Activated naive CD4-positive, alpha-beta T cell treated with anti-CD3 and anti-CD28 coated beads, Interleukin-2, amount 50 U/mL, for 72 hours (primary cell): ENCODE measurements around the gene EIF4EBP3. TPM values are rescaled to one million over a fixed set of nuclear protein-coding genes. Genes with fewer than 3 reads are reported as not detected.

Source experiments
- ATAC-seq, 2 donors: fragments of 150-1000 bp; cut with Tn5 transposase; 2 replicates each; pipeline ENCODE4 v1.10.0; 2021; ENCODE audit warnings: mild to moderate bottlenecking in 2 of 2, moderate library complexity in 2 of 2
- DNase-seq, 2 donors: peaks; one replicate each; pipeline ENCODE4 v3.0.0; 2021 to 2022; ENCODE audit warnings: low spot score in 2 of 2
- H3K27ac Mint-ChIP-seq, 2 donors: one replicate each; pipeline ENCODE4 v1.8.0; 2022; ENCODE audit warnings: mild to moderate bottlenecking in 2 of 2, mixed read lengths in 2 of 2
- H3K36me3 Mint-ChIP-seq, 2 donors: one replicate each; pipeline ENCODE4 v1.8.0; 2022; ENCODE audit warnings: mixed read lengths in 2 of 2
- H3K9me3 Mint-ChIP-seq, 2 donors: one replicate each; pipeline ENCODE4 v1.8.0; 2022; ENCODE audit warnings: mixed read lengths in 2 of 2
- total RNA-seq, 2 donors: library from RNA; stranded (reverse); gene quantifications; one replicate each; pipeline ENCODE4 v1.2.3, GENCODE V29; 2022

The EIF4EBP3 gene
- total RNA-seq: 10 to 100 TPM; 13.0 to 14.8 TPM

- peak; percentile 81 to 89 for DNase-seq
- Mint-ChIP-seq H3K36me3 (peaks cover 4 to 13% of the 10 kb centered on the region in 2 donors), H3K27ac (peak within 1 kb of the TSS; percentile 92 to 93), H3K9me3 (no peaks in the 10 kb centered on the region)
- peak; percentile 96 to 99 for ATAC-seq
Observed at GRCh38 chr5:140547508-140548299, at the start of gene EIF4EBP3. Gene EIF4EBP3 (plus strand): TSS chr5:140547662. CDS start chr5:140547738, 76 bp downstream.

- peak overlapping the region in 1 of 2 donors; percentile 53 for H3K27ac Mint-ChIP-seq
- H3K9me3 Mint-ChIP-seq: no peaks in the 10 kb centered on the region
- ATAC-seq: no peak
- H3K36me3 Mint-ChIP-seq: peaks cover 0 to 4% of the 10 kb centered on the region in 2 donors
- no peak for DNase-seq
Observed at GRCh38 chr5:140497897-140498296, 49.6 kb upstream of the EIF4EBP3 start.

GRCh38 chr5:140498591-140498990, 48.9 kb upstream of the EIF4EBP3 start:
- no peak overlapping the region for H3K27ac Mint-ChIP-seq
- DNase-seq (no peak), ATAC-seq (no peak)
- no peaks in the 10 kb centered on the region for H3K9me3 Mint-ChIP-seq
- H3K36me3 Mint-ChIP-seq: peaks cover 0 to 4% of the 10 kb centered on the region in 2 donors

- Mint-ChIP-seq H3K27ac (no peak overlapping the region), H3K9me3 (no peaks in the 10 kb centered on the region), H3K36me3 (no peaks in the 10 kb centered on the region)
- ATAC-seq: peak in 1 of 2 donors; percentile 64
- DNase-seq: no peak
Observed at GRCh38 chr5:140502834-140503233, 44.6 kb upstream of the EIF4EBP3 start.

- Mint-ChIP-seq H3K9me3 (no peaks in the 10 kb centered on the region), H3K27ac (no peak overlapping the region), H3K36me3 (peaks cover under 1 to 18% of the 10 kb centered on the region in 2 donors)
- DNase-seq: no peak
- no peak for ATAC-seq
Observed at GRCh38 chr5:140509898-140510297, 37.6 kb upstream of the EIF4EBP3 start.

- no peaks in the 10 kb centered on the region for H3K9me3 Mint-ChIP-seq
- ATAC-seq (no peak), DNase-seq (no peak)
- peaks cover 14 to 33% of the 10 kb centered on the region in 2 donors for H3K36me3 Mint-ChIP-seq
- H3K27ac Mint-ChIP-seq: no peak overlapping the region
Observed at GRCh38 chr5:140513124-140513523, 34.3 kb upstream of the EIF4EBP3 start.

GRCh38 chr5:140524003-140524402, 23.5 kb upstream of the EIF4EBP3 start:
- Mint-ChIP-seq H3K36me3 (peaks cover 6 to 8% of the 10 kb centered on the region in 2 donors), H3K9me3 (no peaks in the 10 kb centered on the region), H3K27ac (no peak overlapping the region)
- ATAC-seq (no peak), DNase-seq (no peak)

GRCh38 chr5:140540227-140540626, 7.2 kb upstream of the EIF4EBP3 start:
- DNase-seq (no peak), ATAC-seq (no peak)
- H3K9me3 Mint-ChIP-seq: no peaks in the 10 kb centered on the region
- peaks cover 4 to 7% of the 10 kb centered on the region in 2 donors for H3K36me3 Mint-ChIP-seq
- no peak overlapping the region for H3K27ac Mint-ChIP-seq

- peaks cover 4 to 5% of the 10 kb centered on the region in 2 donors for H3K36me3 Mint-ChIP-seq
- DNase-seq (no peak), ATAC-seq (no peak)
- H3K27ac Mint-ChIP-seq: no peak overlapping the region
- H3K9me3 Mint-ChIP-seq: no peaks in the 10 kb centered on the region
Observed at GRCh38 chr5:140542972-140543371, 4.5 kb upstream of the EIF4EBP3 start.

GRCh38 chr5:140544986-140545385, 2.5 kb upstream of the EIF4EBP3 start:
- Mint-ChIP-seq H3K9me3 (no peaks in the 10 kb centered on the region), H3K27ac (peak overlapping the region in 1 of 2 donors; percentile 1), H3K36me3 (peaks cover 0 to 4% of the 10 kb centered on the region in 2 donors)
- ATAC-seq (no peak), DNase-seq (no peak)

- ATAC-seq (no peak), DNase-seq (no peak)
- H3K36me3 Mint-ChIP-seq: peaks cover under 1 to 4% of the 10 kb centered on the region in 2 donors
- H3K27ac Mint-ChIP-seq: peak overlapping the region in 1 of 2 donors; percentile 92
- H3K9me3 Mint-ChIP-seq: no peaks in the 10 kb centered on the region
Observed at GRCh38 chr5:140545606-140546005, 1.9 kb upstream of the EIF4EBP3 start.

- Mint-ChIP-seq H3K9me3 (no peaks in the 10 kb centered on the region), H3K27ac (peak overlapping the region; percentile 50 to 92), H3K36me3 (peaks cover 4 to 13% of the 10 kb centered on the region in 2 donors)
- ATAC-seq (peak in 1 of 2 donors; percentile 11), DNase-seq (no peak)
Observed at GRCh38 chr5:140546851-140547507, 483 bp upstream of the EIF4EBP3 start.

GRCh38 chr5:140548300-140548688, 832 bp downstream of the EIF4EBP3 start:
- Mint-ChIP-seq H3K27ac (peak overlapping the region; percentile 92 to 93), H3K9me3 (no peaks in the 10 kb centered on the region), H3K36me3 (peaks cover 4 to 13% of the 10 kb centered on the region in 2 donors)
- ATAC-seq (peak in 1 of 2 donors; percentile 1), DNase-seq (no peak)

GRCh38 chr5:140548791-140549190, 1.3 kb downstream of the EIF4EBP3 start:
- Mint-ChIP-seq H3K9me3 (no peaks in the 10 kb centered on the region), H3K36me3 (peaks cover 4 to 13% of the 10 kb centered on the region in 2 donors), H3K27ac (peak overlapping the region in 1 of 2 donors; percentile 92)
- ATAC-seq (no peak), DNase-seq (no peak)

- DNase-seq (no peak), ATAC-seq (no peak)
- Mint-ChIP-seq H3K27ac (peak overlapping the region; percentile 1 to 92), H3K36me3 (peaks cover 4 to 13% of the 10 kb centered on the region in 2 donors), H3K9me3 (no peaks in the 10 kb centered on the region)
Observed at GRCh38 chr5:140549237-140550144, 2.0 kb downstream of the EIF4EBP3 start.
